ENCODE data around the gene GLDN. TPM values are rescaled to one million over a fixed set of nuclear protein-coding genes. Genes with fewer than 3 reads are reported as not detected.
A peak's percentile ranks its signal among the peaks of the same experiment; 100 is the strongest.

Gene GLDN
- total RNA-seq, 1 donor from 2014 or later: 8.4 TPM

- DNase-seq (ENCODE audit: missing footprints) (no peak), ATAC-seq (no peak)
- intact Hi-C loops (cut with DNase I): no loop called here
Measured at GRCh38 chr15:51319539-51319938, 21.9 kb upstream of the GLDN start.

- DNase-seq (ENCODE audit: missing footprints): no peak
- no peak for ATAC-seq
- intact Hi-C loops (cut with DNase I): no loop called here
Measured at GRCh38 chr15:51320843-51321242, 20.6 kb upstream of the GLDN start.

GRCh38 chr15:51321316-51321715, 20.1 kb upstream of the GLDN start:
- intact Hi-C loops (cut with DNase I): no loop called here
- DNase-seq (ENCODE audit: missing footprints): no peak
- ATAC-seq: no peak

- intact Hi-C loops (cut with DNase I): no loop called here
- DNase-seq (ENCODE audit: missing footprints) (peak; percentile 77), ATAC-seq (peak; percentile 74)
Measured at GRCh38 chr15:51322621-51323296, 18.7 kb upstream of the GLDN start.

GRCh38 chr15:51323749-51324148, 17.7 kb upstream of the GLDN start:
- DNase-seq (ENCODE audit: missing footprints): no peak
- ATAC-seq: no peak
- intact Hi-C loops (cut with DNase I): no loop called here

- DNase-seq (ENCODE audit: missing footprints): no peak
- intact Hi-C loops (cut with DNase I): no loop called here
- ATAC-seq: no peak
Measured at GRCh38 chr15:51325167-51325566, 16.3 kb upstream of the GLDN start.

GRCh38 chr15:51327081-51327480, 14.4 kb upstream of the GLDN start:
- intact Hi-C loops (cut with DNase I): no loop called here
- DNase-seq (ENCODE audit: missing footprints) (no peak), ATAC-seq (no peak)

- DNase-seq (ENCODE audit: missing footprints): no peak
- ATAC-seq: no peak
- intact Hi-C loops (cut with DNase I): no loop called here
Measured at GRCh38 chr15:51328926-51329325, 12.5 kb upstream of the GLDN start.

GRCh38 chr15:51331141-51331540, 10.3 kb upstream of the GLDN start:
- ATAC-seq (no peak), DNase-seq (ENCODE audit: missing footprints) (no peak)
- intact Hi-C loops (cut with DNase I): no loop called here

GRCh38 chr15:51332206-51333147, 9.0 kb upstream of the GLDN start:
- intact Hi-C loops (cut with DNase I): no loop called here
- ATAC-seq: peak; percentile 49

GRCh38 chr15:51333571-51333970, 7.9 kb upstream of the GLDN start:
- ATAC-seq (no peak), DNase-seq (ENCODE audit: missing footprints) (no peak)
- intact Hi-C loops (cut with DNase I): no loop called here

More at GRCh38 chr15:51332206-51333147, 9.0 kb upstream of the GLDN start:
- no peak for DNase-seq (ENCODE audit: missing footprints)

- DNase-seq (ENCODE audit: missing footprints) (no peak), ATAC-seq (no peak)
- intact Hi-C loops (cut with DNase I): no loop called here
Measured at GRCh38 chr15:51334011-51334451, 7.4 kb upstream of the GLDN start.

GRCh38 chr15:51335087-51335486, 6.4 kb upstream of the GLDN start:
- DNase-seq (ENCODE audit: missing footprints) (no peak), ATAC-seq (no peak)
- intact Hi-C loops (cut with DNase I): no loop called here

- DNase-seq (ENCODE audit: missing footprints) (no peak), ATAC-seq (peak; percentile 42)
- intact Hi-C loops (cut with DNase I): loop anchor here (2.0 kb wide), 1 partner anchor 15 kb away; no protein-coding TSS in a partner anchor
Measured at GRCh38 chr15:51335538-51336410, 5.7 kb upstream of the GLDN start.

- intact Hi-C loops (cut with DNase I): no loop called here
- DNase-seq (ENCODE audit: missing footprints): no peak
- ATAC-seq: no peak
Measured at GRCh38 chr15:51338496-51338895, 3.0 kb upstream of the GLDN start, which contains the start of gene CYP19A1. TSS of gene CYP19A1 (minus strand) at chr15:51338596. CDS start at chr15:51242912, 95,684 bp downstream.

GRCh38 chr15:51342227-51342999, 958 bp downstream of the GLDN start:
- DNase-seq (ENCODE audit: missing footprints) (no peak), ATAC-seq (no peak)
- intact Hi-C loops (cut with DNase I): no loop called here

GRCh38 chr15:51343466-51343865, 2.0 kb downstream of the GLDN start:
- intact Hi-C loops (cut with DNase I): no loop called here
- DNase-seq (ENCODE audit: missing footprints) (no peak), ATAC-seq (no peak)

- intact Hi-C loops (cut with DNase I): no loop called here
- DNase-seq (ENCODE audit: missing footprints) (no peak), ATAC-seq (no peak)
Measured at GRCh38 chr15:51346136-51346535, 4.7 kb downstream of the GLDN start.

Measured in Right ventricle myocardium inferior (tissue), 1 donor.